ENCODE results near the gene CPXM2. TPM values are rescaled to one million over a fixed set of nuclear protein-coding genes. Genes with fewer than 3 reads are reported as not detected.

CPXM2 gene
- total RNA-seq, 2 donors from 2014 or later, result 2.3 to 11.6 TPM

DNA sequence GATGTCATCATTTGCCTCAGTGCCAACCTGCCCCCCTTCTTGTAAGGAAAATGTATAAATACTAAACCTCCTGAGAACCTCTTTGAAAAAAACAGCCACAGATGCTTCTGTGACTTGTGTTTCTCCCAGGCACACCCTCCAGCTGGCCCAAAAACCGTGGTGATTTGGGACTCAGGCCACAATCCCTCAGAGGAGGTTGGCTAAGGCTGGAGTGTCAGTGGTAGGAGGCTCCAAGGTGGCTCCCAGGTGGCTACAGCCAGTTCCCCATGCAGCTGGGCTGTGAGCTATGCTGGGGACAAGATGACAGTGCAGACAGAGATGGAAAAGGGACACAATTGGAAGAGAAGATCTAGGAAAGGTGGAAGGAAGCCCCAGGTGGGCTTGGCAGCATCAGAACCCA is 104.7 kb downstream of the CPXM2 start:
- no peak for ATAC-seq
- DNase-seq, result no peak
- intact Hi-C loops (cut with DNase I, micrococcal nuclease), result no loop called here

GRCh38 chr10:123786306-123786705 is 105.3 kb downstream of the CPXM2 start:
- DNase-seq (no peak), ATAC-seq (no peak)
- intact Hi-C loops (cut with DNase I, micrococcal nuclease), result no loop called here

DNA sequence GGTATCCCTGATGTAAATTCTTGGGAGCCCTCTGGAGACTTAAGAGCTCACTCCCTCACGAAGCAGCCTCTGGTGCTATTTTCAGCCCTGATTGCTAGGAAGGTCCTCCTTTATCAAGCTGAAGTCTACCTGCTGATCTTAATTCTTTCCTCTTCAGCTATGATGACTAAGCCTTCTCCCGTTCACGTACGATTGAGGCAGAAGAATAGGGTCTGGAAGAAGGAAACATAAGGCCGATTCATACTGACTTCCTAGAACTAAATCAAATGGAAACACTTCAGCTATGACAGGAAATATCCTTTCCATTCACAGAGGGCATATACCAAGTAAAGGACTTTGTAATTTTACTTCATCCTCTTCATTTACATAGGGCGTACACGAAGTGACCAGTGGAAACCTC is 107.0 kb downstream of the CPXM2 start:
- intact Hi-C loops (cut with DNase I, micrococcal nuclease), result no loop called here
- ATAC-seq (no peak), DNase-seq (no peak)

- intact Hi-C loops (cut with DNase I, micrococcal nuclease), result no loop called here
- no peak for ATAC-seq
- DNase-seq, result no peak
Measured at GRCh38 chr10:123784216-123784615, 107.4 kb downstream of the CPXM2 start.

GRCh38 chr10:123783296-123783695 is 108.3 kb downstream of the CPXM2 start:
- no peak for DNase-seq
- ATAC-seq, result no peak
- intact Hi-C loops (cut with DNase I, micrococcal nuclease), result no loop called here

GRCh38 chr10:123782549-123782948 is 109.1 kb downstream of the CPXM2 start:
- ATAC-seq, result no peak
- intact Hi-C loops (cut with DNase I, micrococcal nuclease), result no loop called here
- no peak for DNase-seq

DNA sequence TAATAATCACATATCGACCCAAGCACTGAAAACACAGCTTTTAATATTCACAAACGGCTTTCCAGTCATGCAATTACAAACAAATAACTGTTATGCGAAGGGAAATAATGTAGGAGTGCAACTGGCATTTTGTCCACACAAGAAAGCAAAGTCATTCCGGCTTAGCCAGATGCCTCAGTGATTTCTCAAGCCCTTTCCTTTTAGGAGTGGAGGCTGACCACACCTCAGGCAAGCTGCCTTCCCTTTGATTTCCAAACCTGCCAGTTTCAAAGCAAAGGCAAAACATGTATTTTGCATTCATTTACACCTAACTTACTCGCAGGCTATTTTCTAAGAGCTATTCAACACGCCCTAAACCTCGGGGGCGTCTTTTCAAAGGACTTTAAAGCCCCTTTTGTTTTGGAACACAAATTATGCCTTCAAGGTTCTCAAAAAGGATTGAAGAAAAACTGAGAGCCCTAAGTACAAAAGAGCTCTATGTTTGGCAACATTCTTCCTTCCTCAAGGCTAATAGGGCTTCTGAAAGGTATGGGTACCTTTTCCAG is 109.6 kb downstream of the CPXM2 start:
- intact Hi-C loops (cut with DNase I, micrococcal nuclease), result no loop called here
- no peak for DNase-seq
- ATAC-seq, result no peak

GRCh38 chr10:123781324-123781900 is 110.2 kb downstream of the CPXM2 start:
- intact Hi-C loops (cut with DNase I, micrococcal nuclease), result no loop called here

GRCh38 chr10:123778719-123779517 is 112.7 kb downstream of the CPXM2 start:
- DNase-seq (no peak), ATAC-seq (no peak)
- intact Hi-C loops (cut with DNase I, micrococcal nuclease), result no loop called here

More at GRCh38 chr10:123781324-123781900, 110.2 kb downstream of the CPXM2 start:
- no peak for ATAC-seq
- no peak for DNase-seq

DNA sequence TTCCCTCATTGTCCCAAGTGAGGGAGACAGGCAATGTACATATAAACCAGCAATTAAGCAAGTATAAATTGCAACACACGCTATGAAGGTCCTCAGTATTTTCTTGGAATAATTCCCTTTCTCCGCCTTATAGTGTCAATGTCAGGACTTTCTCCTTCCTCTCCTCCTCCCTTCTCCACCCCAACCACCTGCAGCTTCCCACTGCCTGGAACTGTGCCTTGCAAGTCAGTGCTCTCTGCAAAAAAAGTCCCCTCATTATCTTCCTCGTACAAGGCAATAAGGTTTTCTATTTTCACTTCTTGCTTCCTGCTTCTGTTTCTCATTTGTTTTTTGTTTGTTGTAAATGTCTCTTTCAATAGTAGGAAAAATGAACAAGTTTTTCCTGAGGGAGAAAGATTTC is 113.7 kb downstream of the CPXM2 start:
- DNase-seq (peak in 1 of 2 donors; percentile 45), ATAC-seq (peak; percentile 68)
- intact Hi-C loops (cut with DNase I, micrococcal nuclease), result no loop called here

DNA sequence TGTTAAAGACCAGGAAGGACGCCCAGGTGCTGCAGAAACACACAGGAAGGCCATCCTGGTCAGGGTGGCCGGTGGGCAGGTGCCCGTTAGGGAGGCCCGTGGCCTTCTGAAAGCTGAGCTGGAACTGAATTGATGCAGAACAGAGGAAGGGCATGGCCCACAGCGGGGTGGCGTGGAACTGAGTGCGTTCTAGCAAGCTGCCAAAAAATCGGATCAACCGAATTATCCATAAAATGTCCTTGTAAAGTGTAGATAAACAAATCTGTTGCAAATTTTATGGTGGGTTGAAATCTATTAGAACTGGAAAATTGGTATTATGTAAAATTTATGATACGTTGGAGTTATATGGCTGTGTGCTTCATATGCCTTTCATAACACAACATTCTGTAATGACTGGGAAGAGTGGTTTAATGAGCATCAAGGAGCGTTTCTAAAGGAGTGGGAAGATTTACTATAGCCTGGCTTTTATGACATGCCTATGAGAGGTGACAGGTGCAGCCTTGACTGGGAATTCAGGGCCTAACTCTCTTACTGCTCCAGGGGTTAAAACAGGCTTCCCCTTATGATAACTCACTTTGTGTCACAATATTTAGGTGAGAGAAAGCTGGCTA is 117.4 kb downstream of the CPXM2 start:
- peak; percentile 21 to 36 for DNase-seq
- intact Hi-C loops (cut with DNase I, micrococcal nuclease), result no loop called here
- peak; percentile 89 for ATAC-seq

- intact Hi-C loops (cut with DNase I, micrococcal nuclease), result no loop called here
- DNase-seq, result no peak
- no peak for ATAC-seq
Measured at GRCh38 chr10:123772645-123773508, 118.7 kb downstream of the CPXM2 start.

- DNase-seq, result no peak
- intact Hi-C loops (cut with DNase I, micrococcal nuclease), result no loop called here
- ATAC-seq, result no peak
Measured at GRCh38 chr10:123771877-123772644, 119.5 kb downstream of the CPXM2 start.

- no peak for ATAC-seq
- intact Hi-C loops (cut with DNase I, micrococcal nuclease), result no loop called here
- DNase-seq, result peak in 1 of 2 donors; percentile 31
Measured at GRCh38 chr10:123769647-123770046, 122.0 kb downstream of the CPXM2 start.

DNA sequence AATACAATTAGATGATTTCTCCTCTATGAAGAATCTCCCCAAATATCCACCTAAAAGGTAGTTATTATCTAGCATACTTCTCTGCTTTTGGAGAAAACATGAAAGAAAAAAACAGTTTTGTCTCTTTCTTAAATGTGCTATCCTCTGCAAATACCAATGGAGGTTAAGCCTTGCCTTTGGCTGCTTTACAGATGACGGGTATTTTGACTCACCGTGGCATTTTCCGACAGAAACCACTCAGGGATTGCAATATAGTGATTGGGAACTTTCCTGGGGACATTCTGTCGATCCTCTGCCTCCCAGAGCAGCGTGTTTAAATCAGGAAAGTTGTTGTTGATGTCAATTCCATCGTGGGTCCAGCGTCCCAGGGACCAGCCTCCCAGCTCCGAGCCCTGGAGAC is 124.8 kb downstream of the CPXM2 start:
- intact Hi-C loops (cut with DNase I, micrococcal nuclease), result no loop called here
- DNase-seq (no peak), ATAC-seq (no peak)

- ATAC-seq (peak; percentile 86), DNase-seq (peak; percentile 40 to 80)
- intact Hi-C loops (cut with DNase I, micrococcal nuclease), result no loop called here
Measured at GRCh38 chr10:123766012-123766411, 125.6 kb downstream of the CPXM2 start.

GRCh38 chr10:123761666-123762230 is 129.9 kb downstream of the CPXM2 start:
- intact Hi-C loops (cut with DNase I, micrococcal nuclease), result no loop called here
- DNase-seq (no peak), ATAC-seq (no peak)

DNA sequence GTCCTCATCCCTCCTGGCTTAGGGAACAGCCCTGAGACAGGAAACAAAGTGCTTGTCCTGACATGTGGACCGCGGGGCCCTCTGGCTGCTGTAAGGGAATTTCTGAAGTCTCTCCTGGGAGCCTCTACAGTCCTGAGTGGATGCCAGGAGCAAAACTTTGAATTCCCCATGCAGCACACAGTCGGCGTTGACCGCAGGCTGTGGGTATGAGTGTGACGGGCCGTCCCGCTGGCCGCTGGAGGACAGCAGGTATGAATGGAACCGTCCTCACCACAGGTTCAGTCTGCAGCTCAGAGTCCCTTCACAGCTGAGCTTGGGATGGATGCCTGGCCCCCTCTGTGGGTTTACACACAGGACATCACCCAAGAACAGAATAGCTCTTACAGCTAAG is 130.6 kb downstream of the CPXM2 start:
- DNase-seq (no peak), ATAC-seq (no peak)
- intact Hi-C loops (cut with DNase I, micrococcal nuclease), result no loop called here

Data from left colon (tissue), 2 donors.